ENCODE measurements around the gene ATP5MG.

ATP5MG gene

GRCh38 chr11:118359295-118359958 is 42.0 kb upstream of the ATP5MG start, which contains the start of gene UBE4A (continued):
- TF ChIP-seq ZNF660 (tag by site-specific recombination; IDR thresholded peaks at IDR 0.05) (no peak), ZNF274 (IDR thresholded peaks at IDR 0.05; ENCODE audit: low read length) (no peak), ZNF274 (tag by site-specific recombination; IDR thresholded peaks at IDR 0.05; ENCODE audit: borderline replicate concordance) (no peak), ZNF169 (tag by site-specific recombination; IDR thresholded peaks at IDR 0.05) (no peak), ZNF324 (tag by site-specific recombination; IDR thresholded peaks at IDR 0.05) (peak; percentile 63; the same call in 1 of the 2 replicates), ZNF350 (tag by site-specific recombination; IDR thresholded peaks at IDR 0.05) (no peak), ZNF518A (tag by site-specific recombination; conservative IDR thresholded peaks at IDR 0.05; ENCODE audit: low read depth) (peak; percentile 99), ZNF658 (tag by site-specific recombination; IDR thresholded peaks at IDR 0.05) (no peak), ZFP69B (tag by site-specific recombination; IDR thresholded peaks at IDR 0.05) (no peak), ZNF132 (tag by site-specific recombination; IDR thresholded peaks at IDR 0.05; ENCODE audit: borderline replicate concordance) (no peak), IKZF3 (tag by site-specific recombination; IDR thresholded peaks at IDR 0.05) (no peak), KLF8 (tag by site-specific recombination; IDR thresholded peaks at IDR 0.05) (peak; percentile 50; the same call in 1 of the 2 replicates), ZNF433 (tag by site-specific recombination; IDR thresholded peaks at IDR 0.05; ENCODE audit: low read depth) (no peak), GLIS1 (tag by site-specific recombination; IDR thresholded peaks at IDR 0.05) (peak; percentile 41), ZNF555 (tag by site-specific recombination; conservative IDR thresholded peaks at IDR 0.05) (no peak), ZNF426 (tag by site-specific recombination; IDR thresholded peaks at IDR 0.05) (no peak), ZNF248 (tag by site-specific recombination; IDR thresholded peaks at IDR 0.05) (no peak), YY2 (tag by site-specific recombination; IDR thresholded peaks at IDR 0.05) (no peak), ZNF114 (tag by site-specific recombination; IDR thresholded peaks at IDR 0.05) (no peak), ZNF24 (tag by site-specific recombination; IDR thresholded peaks at IDR 0.05) (no peak), ZBTB20 (tag by site-specific recombination; IDR thresholded peaks at IDR 0.05) (no peak), ZNF311 (tag by site-specific recombination; IDR thresholded peaks at IDR 0.05; ENCODE audit: borderline replicate concordance) (no peak), ZNF843 (tag by site-specific recombination; IDR thresholded peaks at IDR 0.05) (no peak), ZNF596 (tag by site-specific recombination; IDR thresholded peaks at IDR 0.05) (no peak), ZNF18 (tag by site-specific recombination; IDR thresholded peaks at IDR 0.05) (peak; percentile 74; the same call in 1 of the 2 replicates), ZBTB21 (tag by site-specific recombination; IDR thresholded peaks at IDR 0.05) (peak; percentile 88), ZNF2 (tag by site-specific recombination; IDR thresholded peaks at IDR 0.05) (no peak), ZNF266 (tag by site-specific recombination; IDR thresholded peaks at IDR 0.05; ENCODE audit: low read depth) (no peak), ZFP41 (tag by site-specific recombination; IDR thresholded peaks at IDR 0.05; ENCODE audit: borderline replicate concordance) (no peak), ZNF561 (tag by site-specific recombination; IDR thresholded peaks at IDR 0.05; ENCODE audit: borderline replicate concordance) (peak; percentile 70; the same call in 1 of the 2 replicates), ZFHX2 (tag by site-specific recombination; conservative IDR thresholded peaks at IDR 0.05) (peak; percentile 55), SETDB1 (IDR thresholded peaks at IDR 0.05; ENCODE audit: insufficient read length, low read length) (peak; percentile 31)
- TF ChIP-seq, protein P1, sequence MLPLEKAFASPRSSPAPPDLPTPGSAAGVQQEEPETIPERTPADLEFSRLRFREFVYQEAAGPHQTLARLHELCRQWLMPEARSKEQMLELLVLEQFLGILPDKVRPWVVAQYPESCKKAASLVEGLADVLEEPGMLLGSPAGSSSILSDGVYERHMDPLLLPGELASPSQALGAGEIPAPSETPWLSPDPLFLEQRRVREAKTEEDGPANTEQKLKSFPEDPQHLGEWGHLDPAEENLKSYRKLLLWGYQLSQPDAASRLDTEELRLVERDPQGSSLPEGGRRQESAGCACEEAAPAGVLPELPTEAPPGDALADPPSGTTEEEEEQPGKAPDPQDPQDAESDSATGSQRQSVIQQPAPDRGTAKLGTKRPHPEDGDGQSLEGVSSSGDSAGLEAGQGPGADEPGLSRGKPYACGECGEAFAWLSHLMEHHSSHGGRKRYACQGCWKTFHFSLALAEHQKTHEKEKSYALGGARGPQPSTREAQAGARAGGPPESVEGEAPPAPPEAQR (tag by site-specific recombination; IDR thresholded peaks at IDR 0.05): no peak
- TF ChIP-seq, protein P2, sequence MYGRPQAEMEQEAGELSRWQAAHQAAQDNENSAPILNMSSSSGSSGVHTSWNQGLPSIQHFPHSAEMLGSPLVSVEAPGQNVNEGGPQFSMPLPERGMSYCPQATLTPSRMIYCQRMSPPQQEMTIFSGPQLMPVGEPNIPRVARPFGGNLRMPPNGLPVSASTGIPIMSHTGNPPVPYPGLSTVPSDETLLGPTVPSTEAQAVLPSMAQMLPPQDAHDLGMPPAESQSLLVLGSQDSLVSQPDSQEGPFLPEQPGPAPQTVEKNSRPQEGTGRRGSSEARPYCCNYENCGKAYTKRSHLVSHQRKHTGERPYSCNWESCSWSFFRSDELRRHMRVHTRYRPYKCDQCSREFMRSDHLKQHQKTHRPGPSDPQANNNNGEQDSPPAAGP (tag by site-specific recombination; IDR thresholded peaks at IDR 0.05): no peak; the same call in 1 of the 2 replicates
